K562 (cell line): ENCODE results near the gene PPP1R12C.

Source experiments
- CTCF ChIP-seq, 3 experiments: IDR thresholded peaks in 2 of 3; conservative IDR thresholded peaks in 1 of 3; 2 replicates each; pipeline ENCODE4 v1.5.1; 2011 to 2012; ENCODE audit warnings: low read length in 3 of 3, mild to moderate bottlenecking in 3 of 3, control low read depth in 2 of 3, improper control_type of control experiment in 1 of 3, inconsistent platforms in 1 of 3, low read depth in 1 of 3, mixed read lengths in 1 of 3, moderate library complexity in 1 of 3; ENCODE audit not compliant: insufficient read depth in 2 of 3
- HDAC2 ChIP-seq: fragments of 450-650 bp; IDR thresholded peaks from 2 replicates; pipeline ENCODE4 v1.6.1; 2016; ENCODE audit warnings: mild to moderate bottlenecking
- MAFK ChIP-seq: IDR thresholded peaks from 2 replicates; pipeline ENCODE4 v1.6.1; 2011; ENCODE audit warnings: low read length, improper control_type of control experiment
- SIRT6 ChIP-seq: IDR thresholded peaks from one replicate; pipeline ENCODE4 v1.6.1; 2012; ENCODE audit warnings: low read depth, mild to moderate bottlenecking, control low read depth, inconsistent platforms, low read length, moderate library complexity
- ZBTB26 ChIP-seq: fragments of 450-650 bp; formaldehyde crosslinking; IDR thresholded peaks from 2 replicates; pipeline ENCODE4 v1.4.0; 2022; ENCODE audit warnings: missing genetic modification characterization
- ZNF77 ChIP-seq: fragments of 250-450 bp; sonication (Bioruptor Pico); IDR thresholded peaks from 2 replicates; pipeline ENCODE4 v1.5.0; 2020

- TF ChIP-seq CTCF (IDR thresholded peaks at IDR 0.05 in 2 of 3, conservative IDR thresholded peaks at IDR 0.05 in 1 of 3; ENCODE audit: insufficient read depth in 2 of 3, low read depth in 1 of 3, low read length in 3 of 3) (no peak), MAFK (no peak), ZNF77 (CRISPR knock-in tag) (no peak), ZBTB26 (CRISPR knock-in tag) (no peak), SIRT6 (no peak), HDAC2 (no peak)
Observed at GRCh38 chr19:55145232-55145631, 27.8 kb upstream of the PPP1R12C start.
